ENCODE results near the gene KLRK1.

The KLRK1 gene

DNA sequence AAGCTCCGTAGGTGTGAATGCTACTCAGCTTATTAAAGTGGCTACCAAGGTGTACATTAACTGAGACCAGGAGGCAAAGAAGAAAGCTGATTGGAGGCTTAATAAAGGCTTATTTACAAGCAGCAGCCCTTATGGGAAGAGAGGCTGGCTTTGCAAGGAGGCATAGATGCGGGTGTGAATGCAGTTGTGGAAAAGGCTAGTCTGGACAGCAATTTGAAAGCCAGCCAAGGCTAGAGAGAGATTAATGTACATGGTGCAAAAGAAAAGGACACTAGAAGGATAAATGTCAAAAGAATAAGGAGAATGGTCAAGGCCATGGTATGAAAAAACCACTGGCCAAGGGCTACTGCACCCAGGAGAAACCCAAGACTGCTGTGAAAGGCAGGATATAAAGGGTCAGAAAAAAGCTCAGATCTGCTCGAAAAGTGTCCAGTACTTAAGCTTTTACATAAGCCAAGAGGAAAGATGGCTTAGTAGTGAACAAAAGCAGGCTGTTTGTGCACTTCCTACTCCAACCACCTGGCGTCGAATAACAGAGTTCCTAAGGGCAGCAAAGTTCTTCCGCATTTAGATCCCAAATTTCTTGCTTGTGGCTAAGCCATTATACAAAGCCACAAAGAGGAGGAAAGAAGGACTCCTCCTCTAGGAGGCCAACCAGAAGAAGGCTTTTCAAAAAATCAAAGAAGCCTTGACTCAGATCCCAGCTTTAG is 24.0 kb downstream of the KLRK1 start:
- H3K4me1 ChIP-seq (ENCODE audit: control insufficient read depth, insufficient read depth, low read length): peaks cover 11% of the 10 kb centered on the region
- peak overlapping the region; percentile 93 for H3K4me3 ChIP-seq (ENCODE audit: low read length)
- H3K27me3 ChIP-seq (ENCODE audit: control insufficient read depth, insufficient read depth, low read length): no peaks in the 10 kb centered on the region
- H3K27ac ChIP-seq (ENCODE audit: low read depth, low read length): peak overlapping the region; percentile 96
- H3K9ac ChIP-seq (ENCODE audit: low read length): no peak overlapping the region
- no peaks in the 10 kb centered on the region for H3K36me3 ChIP-seq (ENCODE audit: control insufficient read depth, insufficient read depth, low read length)

DNA sequence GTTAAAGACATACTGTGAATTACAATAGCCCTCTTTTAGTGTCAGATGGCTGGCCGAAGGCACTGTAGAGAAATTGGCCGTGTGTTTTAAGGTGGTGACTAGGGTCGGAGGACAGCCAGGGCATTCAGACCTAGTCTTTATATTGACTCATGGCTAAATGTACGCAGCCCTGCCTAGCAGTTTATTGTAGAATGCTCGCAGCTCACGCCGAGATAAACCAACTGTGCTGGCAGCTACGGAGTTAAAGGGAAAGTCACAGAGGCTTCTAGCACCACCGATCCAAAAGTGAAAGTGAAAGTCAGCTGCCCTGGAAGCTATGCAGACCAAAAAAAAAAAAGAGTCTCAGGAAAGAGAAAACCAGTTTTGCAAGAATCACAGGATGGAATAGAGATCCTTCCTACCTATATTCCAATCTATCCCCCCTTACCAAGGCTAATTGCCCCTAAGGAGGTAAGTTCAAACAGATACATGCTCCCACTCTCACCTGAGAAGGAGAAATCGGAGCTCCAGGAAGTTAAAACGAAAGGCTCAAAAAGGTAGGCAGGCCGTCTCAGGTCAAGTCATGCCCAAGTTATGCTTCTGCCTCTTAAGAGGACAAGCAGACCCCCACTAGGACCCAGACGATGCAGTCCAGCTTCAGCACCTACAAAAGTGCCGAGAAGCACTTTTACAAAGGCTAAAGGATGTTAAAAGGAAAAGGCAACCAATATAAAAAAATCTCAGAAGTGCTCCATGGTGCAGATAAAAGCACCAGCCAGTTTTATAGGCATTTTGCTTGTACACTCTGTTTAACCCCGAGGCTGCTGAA is 24.8 kb downstream of the KLRK1 start:
- peak overlapping the region; percentile 77 for H3K9ac ChIP-seq (ENCODE audit: low read length)
- H3K36me3 ChIP-seq (ENCODE audit: control insufficient read depth, insufficient read depth, low read length): no peaks in the 10 kb centered on the region
- H3K4me3 ChIP-seq (ENCODE audit: low read length): peak overlapping the region; percentile 93
- H3K4me1 ChIP-seq (ENCODE audit: control insufficient read depth, insufficient read depth, low read length): peaks cover 11% of the 10 kb centered on the region
- peak overlapping the region; percentile 96 for H3K27ac ChIP-seq (ENCODE audit: low read depth, low read length)
- H3K27me3 ChIP-seq (ENCODE audit: control insufficient read depth, insufficient read depth, low read length): no peaks in the 10 kb centered on the region

DNA sequence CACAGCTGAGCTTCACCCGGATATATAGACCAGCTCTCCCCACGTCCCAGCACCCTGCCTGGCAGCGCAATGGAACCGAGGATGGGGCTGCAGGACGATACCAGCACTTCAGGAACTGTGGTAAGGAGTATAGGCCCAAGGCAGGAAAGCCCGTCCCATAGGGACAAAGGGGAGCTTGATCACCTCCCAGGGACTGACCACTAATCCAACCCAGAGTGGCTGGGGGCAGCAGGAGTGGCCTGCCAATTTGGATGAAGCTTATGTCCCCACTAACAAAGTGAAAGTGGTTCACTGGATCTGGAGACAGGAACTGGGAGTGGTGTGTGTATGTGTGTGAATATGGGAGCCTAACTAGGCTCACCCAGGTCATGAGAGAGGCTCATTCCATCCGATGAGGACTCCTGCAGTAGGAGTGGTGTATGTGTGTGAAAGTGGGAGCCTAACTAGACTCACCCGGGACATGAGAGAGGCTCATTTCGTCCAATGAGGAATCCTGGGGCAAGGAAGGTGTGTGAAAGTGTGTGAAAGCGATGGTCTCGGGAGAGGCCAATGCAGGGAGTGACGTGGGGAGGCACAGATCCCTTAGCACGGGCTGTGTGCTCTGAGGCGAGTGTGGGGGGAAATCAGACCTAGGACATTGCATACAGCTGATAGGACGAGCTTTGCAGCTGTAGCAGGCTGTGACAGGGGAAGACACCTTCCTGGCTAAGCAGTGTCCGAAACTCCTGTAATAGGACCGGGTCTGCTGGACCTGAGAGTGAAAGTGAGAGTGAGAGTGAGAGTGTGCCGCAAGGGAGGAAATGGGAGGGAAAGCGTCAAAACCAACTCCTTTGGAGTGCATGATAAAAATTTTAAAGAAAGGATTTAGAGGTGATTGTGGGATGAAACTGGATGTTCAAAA is 25.7 kb downstream of the KLRK1 start:
- Histone ChIP-seq H3K4me3 (ENCODE audit: low read length) (peak overlapping the region; percentile 93), H3K27me3 (ENCODE audit: control insufficient read depth, insufficient read depth, low read length) (no peaks in the 10 kb centered on the region), H3K36me3 (ENCODE audit: control insufficient read depth, insufficient read depth, low read length) (no peaks in the 10 kb centered on the region), H3K9ac (ENCODE audit: low read length) (peak overlapping the region; percentile 77), H3K4me1 (ENCODE audit: control insufficient read depth, insufficient read depth, low read length) (peaks cover 11% of the 10 kb centered on the region), H3K27ac (ENCODE audit: low read depth, low read length) (peak overlapping the region; percentile 96)

DNA sequence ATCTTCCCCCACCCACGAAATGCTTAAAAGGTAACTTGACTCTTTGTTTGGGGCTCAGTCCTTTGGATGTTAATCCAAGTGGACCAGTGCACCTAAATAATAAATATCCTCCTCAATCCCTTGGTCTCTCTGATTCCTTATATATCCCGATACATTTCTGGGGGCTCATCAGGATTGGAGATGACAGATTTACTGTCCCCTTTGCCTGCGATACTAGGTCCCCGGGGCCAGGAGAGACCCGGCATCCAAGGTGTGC is 26.3 kb downstream of the KLRK1 start:
- no peaks in the 10 kb centered on the region for H3K36me3 ChIP-seq (ENCODE audit: control insufficient read depth, insufficient read depth, low read length)
- peaks cover 11% of the 10 kb centered on the region for H3K4me1 ChIP-seq (ENCODE audit: control insufficient read depth, insufficient read depth, low read length)
- H3K27ac ChIP-seq (ENCODE audit: low read depth, low read length): peak overlapping the region; percentile 96
- peak overlapping the region; percentile 77 for H3K9ac ChIP-seq (ENCODE audit: low read length)
- peak overlapping the region; percentile 93 for H3K4me3 ChIP-seq (ENCODE audit: low read length)
- no peaks in the 10 kb centered on the region for H3K27me3 ChIP-seq (ENCODE audit: control insufficient read depth, insufficient read depth, low read length)

DNA sequence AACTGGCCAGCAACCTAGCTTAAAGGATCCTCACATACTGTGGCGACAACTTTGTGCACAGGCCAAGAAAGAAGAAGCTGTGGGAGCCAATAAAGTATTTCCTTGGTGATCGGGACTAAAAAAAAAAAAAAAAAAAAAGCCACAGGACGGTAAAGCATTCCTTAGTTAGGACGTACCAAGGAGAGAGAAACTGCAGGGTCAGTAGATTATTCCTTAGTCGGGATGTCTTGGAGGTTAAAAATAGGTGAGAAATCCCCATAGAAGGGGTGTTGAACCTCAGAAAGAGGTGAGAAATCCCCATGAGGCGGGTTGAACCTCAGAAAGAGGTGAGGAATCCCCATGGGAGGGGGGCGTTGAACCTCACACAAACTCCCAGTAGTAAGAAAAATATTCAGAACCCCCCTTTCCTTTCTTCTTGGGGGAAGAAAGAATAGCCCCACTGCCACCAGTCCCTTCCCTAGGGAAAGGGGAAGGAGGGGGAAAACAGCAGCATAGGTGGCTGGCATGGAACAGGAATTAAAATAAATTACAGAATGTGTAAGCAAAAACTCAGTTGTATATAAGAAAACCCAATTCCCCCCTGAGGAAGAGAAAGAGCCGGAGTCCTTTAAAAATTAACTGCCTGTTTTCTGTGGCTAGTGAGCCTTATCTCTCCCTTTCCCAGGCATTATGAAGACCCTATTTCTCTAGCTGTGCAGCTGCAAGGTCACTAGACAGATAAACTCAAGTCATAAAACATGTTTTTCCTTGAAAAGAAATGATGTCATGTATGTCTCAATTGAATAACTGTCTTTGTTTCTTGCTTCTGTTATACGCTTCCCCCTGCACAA is 26.8 kb downstream of the KLRK1 start:
- no peaks in the 10 kb centered on the region for H3K27me3 ChIP-seq (ENCODE audit: control insufficient read depth, insufficient read depth, low read length)
- peak overlapping the region; percentile 96 for H3K27ac ChIP-seq (ENCODE audit: low read depth, low read length)
- H3K36me3 ChIP-seq (ENCODE audit: control insufficient read depth, insufficient read depth, low read length): no peaks in the 10 kb centered on the region
- no peak overlapping the region for H3K9ac ChIP-seq (ENCODE audit: low read length)
- peaks cover 11% of the 10 kb centered on the region for H3K4me1 ChIP-seq (ENCODE audit: control insufficient read depth, insufficient read depth, low read length)
- H3K4me3 ChIP-seq (ENCODE audit: low read length): peak overlapping the region; percentile 93

DNA sequence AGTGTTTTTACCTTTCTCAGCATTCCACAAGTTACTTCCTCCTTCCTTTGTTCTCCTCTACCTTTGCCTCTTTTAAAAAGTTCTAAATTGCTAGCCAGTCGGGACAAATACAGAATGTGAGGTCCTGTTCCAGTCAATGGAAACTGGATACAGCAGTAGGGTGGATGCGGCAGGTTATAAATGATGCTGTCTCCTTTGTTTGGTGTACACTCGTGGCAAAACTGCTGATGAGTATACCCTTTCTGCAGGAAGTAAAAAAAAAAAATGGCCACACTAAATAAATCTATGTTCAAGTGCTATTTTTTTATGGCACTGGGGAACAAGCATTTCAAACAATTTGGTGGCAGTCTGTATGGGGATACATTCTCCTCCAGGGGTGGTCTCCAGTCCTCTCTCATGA is 27.5 kb downstream of the KLRK1 start:
- no peak overlapping the region for H3K4me3 ChIP-seq (ENCODE audit: low read length)
- peak overlapping the region; percentile 96 for H3K27ac ChIP-seq (ENCODE audit: low read depth, low read length)
- H3K4me1 ChIP-seq (ENCODE audit: control insufficient read depth, insufficient read depth, low read length): peaks cover 11% of the 10 kb centered on the region
- no peaks in the 10 kb centered on the region for H3K27me3 ChIP-seq (ENCODE audit: control insufficient read depth, insufficient read depth, low read length)
- H3K36me3 ChIP-seq (ENCODE audit: control insufficient read depth, insufficient read depth, low read length): no peaks in the 10 kb centered on the region
- H3K9ac ChIP-seq (ENCODE audit: low read length): no peak overlapping the region

DNA sequence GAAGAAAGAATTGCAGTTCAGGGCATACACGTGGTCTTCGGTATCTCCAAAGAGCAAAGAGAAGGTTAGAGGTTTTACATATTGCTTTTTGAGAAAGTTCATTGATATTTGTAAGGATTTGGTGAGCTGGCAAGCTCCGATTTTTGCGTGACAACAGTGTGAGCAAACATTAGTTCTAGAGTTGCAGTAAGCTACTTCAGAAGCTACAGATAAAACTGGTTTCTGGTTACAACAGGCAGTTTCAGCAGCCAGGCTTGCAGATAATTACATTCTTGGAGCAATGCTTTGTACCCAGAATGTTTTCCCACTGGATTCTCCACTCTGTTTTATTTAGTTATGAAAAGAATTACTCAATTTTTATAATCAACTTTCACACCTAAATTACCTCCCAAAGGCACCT is 28.2 kb downstream of the KLRK1 start:
- H3K36me3 ChIP-seq (ENCODE audit: control insufficient read depth, insufficient read depth, low read length): no peaks in the 10 kb centered on the region
- H3K27ac ChIP-seq (ENCODE audit: low read depth, low read length): no peak overlapping the region
- no peak overlapping the region for H3K4me3 ChIP-seq (ENCODE audit: low read length)
- no peaks in the 10 kb centered on the region for H3K27me3 ChIP-seq (ENCODE audit: control insufficient read depth, insufficient read depth, low read length)
- no peak overlapping the region for H3K9ac ChIP-seq (ENCODE audit: low read length)
- H3K4me1 ChIP-seq (ENCODE audit: control insufficient read depth, insufficient read depth, low read length): peaks cover 9% of the 10 kb centered on the region

DNA sequence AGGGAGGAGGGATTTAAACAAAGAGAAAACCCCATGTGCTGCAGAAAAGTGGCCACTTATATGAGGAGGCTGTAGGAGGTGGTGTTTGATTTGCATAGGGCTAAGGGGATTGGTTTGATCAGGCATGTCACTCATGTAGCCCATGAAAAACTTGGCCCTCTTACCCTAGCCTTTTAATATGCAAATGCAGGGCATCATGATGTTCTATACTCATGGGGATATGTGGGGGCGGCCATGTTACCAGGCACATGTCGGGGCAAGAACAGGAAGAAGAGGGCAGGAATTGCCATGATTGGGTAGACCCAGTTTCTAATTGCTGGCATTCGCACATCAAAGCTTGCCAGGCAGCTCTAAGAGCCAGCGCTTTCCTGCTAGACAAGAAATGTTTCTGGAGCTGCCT is 28.8 kb downstream of the KLRK1 start:
- no peak overlapping the region for H3K4me3 ChIP-seq (ENCODE audit: low read length)

DNA sequence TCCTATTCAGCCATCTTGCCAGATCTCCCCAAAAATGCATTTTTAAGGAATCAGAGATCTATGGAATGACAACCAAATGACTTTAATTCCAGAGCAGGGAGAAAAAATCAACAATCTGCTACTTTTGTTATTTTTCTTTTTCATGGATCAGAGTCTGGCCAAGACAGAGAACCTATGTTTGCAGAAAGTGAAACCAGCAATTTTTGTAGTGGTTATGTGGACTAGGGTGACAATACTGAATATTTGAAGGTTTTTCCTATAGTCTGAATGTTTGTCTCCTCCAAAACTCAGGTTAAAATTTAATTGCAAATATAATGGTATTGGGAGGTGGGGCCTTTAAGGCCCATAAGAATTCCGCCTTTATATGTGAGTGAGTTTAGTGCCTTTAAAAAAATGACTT is 30.9 kb downstream of the KLRK1 start:
- Histone ChIP-seq H3K27ac (ENCODE audit: low read depth, low read length) (no peak overlapping the region), H3K36me3 (ENCODE audit: control insufficient read depth, insufficient read depth, low read length) (no peaks in the 10 kb centered on the region), H3K9ac (ENCODE audit: low read length) (no peak overlapping the region)

More for the DNA sequence above, 28.8 kb downstream of the KLRK1 start:
- Histone ChIP-seq H3K9ac (ENCODE audit: low read length) (no peak overlapping the region), H3K36me3 (ENCODE audit: control insufficient read depth, insufficient read depth, low read length) (no peaks in the 10 kb centered on the region), H3K4me1 (ENCODE audit: control insufficient read depth, insufficient read depth, low read length) (peaks cover 5% of the 10 kb centered on the region), H3K27ac (ENCODE audit: low read depth, low read length) (no peak overlapping the region), H3K27me3 (ENCODE audit: control insufficient read depth, insufficient read depth, low read length) (no peaks in the 10 kb centered on the region)

DNA sequence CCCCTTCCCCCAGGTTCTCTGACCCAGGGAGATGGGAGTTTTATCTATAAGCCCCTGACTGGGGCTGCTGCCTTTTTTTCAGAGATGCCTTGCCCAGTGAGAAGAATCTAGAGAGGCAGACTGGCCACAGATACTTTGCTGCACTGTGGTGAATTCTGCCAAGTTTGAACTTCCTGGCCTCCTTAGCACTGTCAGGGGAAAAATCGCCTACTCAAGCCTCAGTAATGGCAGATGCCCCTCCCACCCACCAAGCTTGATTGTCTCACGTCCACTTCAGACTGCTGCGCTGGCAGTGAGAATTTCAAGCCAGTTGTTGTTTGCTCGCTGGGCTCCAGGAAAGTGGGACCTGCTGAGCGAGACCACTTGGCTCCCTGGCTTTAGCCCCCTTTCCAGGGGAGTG is 31.7 kb downstream of the KLRK1 start:
- no peak overlapping the region for H3K4me3 ChIP-seq (ENCODE audit: low read length)
- H3K27me3 ChIP-seq (ENCODE audit: control insufficient read depth, insufficient read depth, low read length): no peaks in the 10 kb centered on the region
- no peak overlapping the region for H3K27ac ChIP-seq (ENCODE audit: low read depth, low read length)
- peaks cover 5% of the 10 kb centered on the region for H3K4me1 ChIP-seq (ENCODE audit: control insufficient read depth, insufficient read depth, low read length)
- H3K36me3 ChIP-seq (ENCODE audit: control insufficient read depth, insufficient read depth, low read length): no peaks in the 10 kb centered on the region
- H3K9ac ChIP-seq (ENCODE audit: low read length): no peak overlapping the region

More for the DNA sequence above, 30.9 kb downstream of the KLRK1 start:
- H3K4me3 ChIP-seq (ENCODE audit: low read length): no peak overlapping the region
- no peaks in the 10 kb centered on the region for H3K27me3 ChIP-seq (ENCODE audit: control insufficient read depth, insufficient read depth, low read length)
- H3K4me1 ChIP-seq (ENCODE audit: control insufficient read depth, insufficient read depth, low read length): peaks cover 5% of the 10 kb centered on the region

DNA sequence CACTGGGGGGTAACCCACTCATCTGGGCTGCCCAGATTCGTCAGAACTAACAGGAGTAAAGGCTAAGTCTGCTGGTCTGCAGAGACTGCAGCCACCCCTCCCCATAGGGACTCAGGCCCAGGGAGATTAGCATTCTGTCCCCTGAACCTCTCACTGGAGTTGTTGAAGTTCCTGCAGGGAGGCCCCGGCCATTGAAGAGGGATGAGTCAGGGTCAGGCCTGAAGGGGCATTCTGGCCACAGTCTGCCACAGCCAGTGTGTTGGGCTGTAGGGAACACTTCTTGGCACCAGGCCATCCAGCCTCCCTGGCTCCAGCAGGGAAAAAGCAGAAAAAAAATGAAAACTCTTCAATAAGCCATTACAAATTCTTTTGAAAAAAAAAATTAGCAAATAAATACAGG is 35.3 kb downstream of the KLRK1 start:
- no peaks in the 10 kb centered on the region for H3K36me3 ChIP-seq (ENCODE audit: control insufficient read depth, insufficient read depth, low read length)
- no peak overlapping the region for H3K27ac ChIP-seq (ENCODE audit: low read depth, low read length)
- H3K4me1 ChIP-seq (ENCODE audit: control insufficient read depth, insufficient read depth, low read length): no peaks in the 10 kb centered on the region
- no peaks in the 10 kb centered on the region for H3K27me3 ChIP-seq (ENCODE audit: control insufficient read depth, insufficient read depth, low read length)
- no peak overlapping the region for H3K4me3 ChIP-seq (ENCODE audit: low read length)
- no peak overlapping the region for H3K9ac ChIP-seq (ENCODE audit: low read length)

DNA sequence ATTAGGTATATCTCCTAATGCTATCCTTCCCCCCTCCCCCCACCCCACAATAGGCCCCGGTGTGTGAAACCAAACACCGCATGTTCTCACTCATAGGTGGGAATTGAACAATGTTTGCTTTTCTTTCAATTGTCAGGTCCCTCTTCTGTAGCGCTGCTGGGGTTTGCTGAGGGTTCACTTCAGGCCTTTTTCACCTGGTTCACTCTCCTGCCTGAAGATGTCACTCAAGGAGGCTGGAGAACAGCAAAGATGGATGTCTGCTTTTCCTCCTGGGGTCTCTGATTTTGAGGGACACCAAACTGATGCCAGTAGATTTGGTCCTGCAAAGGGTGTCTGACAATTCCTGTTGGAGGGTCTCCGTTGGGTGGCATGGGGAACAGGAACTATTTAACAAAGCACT is 35.8 kb downstream of the KLRK1 start:
- H3K4me3 ChIP-seq (ENCODE audit: low read length): no peak overlapping the region
- H3K9ac ChIP-seq (ENCODE audit: low read length): no peak overlapping the region
- H3K27ac ChIP-seq (ENCODE audit: low read depth, low read length): no peak overlapping the region
- no peaks in the 10 kb centered on the region for H3K27me3 ChIP-seq (ENCODE audit: control insufficient read depth, insufficient read depth, low read length)
- no peaks in the 10 kb centered on the region for H3K36me3 ChIP-seq (ENCODE audit: control insufficient read depth, insufficient read depth, low read length)
- no peaks in the 10 kb centered on the region for H3K4me1 ChIP-seq (ENCODE audit: control insufficient read depth, insufficient read depth, low read length)

Data from rectal smooth muscle tissue (tissue), 1 donor.